Stimulated activated CD8-positive, alpha-beta memory T cell treated with anti-CD3 and anti-CD28 coated beads, Interleukin-15, amount 100 ng/mL, for 1 hour (primary cell): ENCODE data around the gene CCN6.

Experiments
- DNase-seq: peaks from one replicate; pipeline ENCODE4 v3.0.0-alpha.2; 2020; ENCODE audit warnings: low read depth

The CCN6 gene

GRCh38 chr6:112117554-112117953 lies 63.6 kb downstream of the CCN6 start:
- no peak for DNase-seq

- DNase-seq: no peak
Measured at GRCh38 chr6:112118034-112118433, 64.1 kb downstream of the CCN6 start.
